Activated CD4-positive, alpha-beta T cell treated with anti-CD3 and anti-CD28 coated beads, Interleukin-2, amount 10 ng/mL, durations not matched to agents 24 days and 14 days (primary cell): ENCODE measurements around the gene TAOK2. TPM values are rescaled to one million over a fixed set of nuclear protein-coding genes. Genes with fewer than 3 reads are reported as not detected.
A peak's percentile ranks its signal among the peaks of the same experiment; 100 is the strongest.
"Not testable (repeated sequence)": the region's sequence is repeated elsewhere in the genome, so short reads cannot be mapped to it uniquely, and the experiment has no call there.

Experiments used
- DNase-seq: peaks from one replicate; pipeline ENCODE4 v3.0.0; 2022
- H3K27ac Mint-ChIP-seq: one replicate; pipeline ENCODE4 v1.8.0; 2022; ENCODE audit warnings: mild to moderate bottlenecking, mixed read lengths
- H3K27me3 Mint-ChIP-seq: one replicate; pipeline ENCODE4 v1.8.0; 2022; ENCODE audit warnings: mixed read lengths
- H3K36me3 Mint-ChIP-seq: one replicate; pipeline ENCODE4 v1.8.0; 2022; ENCODE audit warnings: low read depth, mild to moderate bottlenecking, mixed read lengths
- H3K4me1 Mint-ChIP-seq: one replicate; pipeline ENCODE4 v1.8.0; 2021; ENCODE audit warnings: mixed read lengths
- H3K4me3 Mint-ChIP-seq: one replicate; pipeline ENCODE4 v1.8.0; 2022; ENCODE audit warnings: mild to moderate bottlenecking, moderate library complexity, mixed read lengths
- H3K9me3 Mint-ChIP-seq: one replicate; pipeline ENCODE4 v1.8.0; 2021; ENCODE audit warnings: mixed read lengths
- intact Hi-C: fragments of 100-400 bp; cut with micrococcal nuclease; formaldehyde crosslinking; loops from one replicate; pipeline ENCODE4 v1.15.1; 2023
- total RNA-seq: library from RNA; stranded (reverse); gene quantifications from 2 replicates; pipeline ENCODE4 v1.2.3, GENCODE V29; 2022

TAOK2 gene
- total RNA-seq, 1 donor from 2014 or later, result 38.7 TPM

DNA sequence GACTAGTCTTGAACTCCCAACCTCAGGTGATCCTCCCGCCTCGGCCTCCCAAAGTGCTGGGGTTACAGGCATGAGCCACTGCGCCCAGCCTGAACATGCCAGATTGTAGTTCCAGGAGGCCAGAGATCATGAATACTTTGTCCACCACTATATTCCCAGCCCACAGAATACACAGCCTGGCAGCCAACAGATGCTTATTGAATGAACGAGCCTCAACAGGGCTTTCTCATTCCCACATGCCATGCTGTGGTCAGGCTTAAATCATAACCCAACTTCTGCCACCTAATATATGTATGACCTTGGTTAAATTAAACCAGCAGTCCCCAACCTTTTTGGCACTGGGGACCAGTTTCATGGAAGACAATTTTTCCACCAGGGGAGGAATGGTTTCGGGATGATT is 14.9 kb upstream of the TAOK2 start:
- H3K9me3 Mint-ChIP-seq, result no peaks in the 10 kb centered on the region
- DNase-seq, result no peak
- no peak overlapping the region for H3K27ac Mint-ChIP-seq
- intact Hi-C loops, result no loop called here
- H3K27me3 Mint-ChIP-seq, result peaks cover 5% of the 10 kb centered on the region
- H3K4me3 Mint-ChIP-seq, result no peak overlapping the region
- peaks cover 2% of the 10 kb centered on the region for H3K36me3 Mint-ChIP-seq
- peaks cover 14% of the 10 kb centered on the region for H3K4me1 Mint-ChIP-seq

- Mint-ChIP-seq H3K9me3 (no peaks in the 10 kb centered on the region), H3K4me1 (peaks cover 14% of the 10 kb centered on the region), H3K4me3 (no peak overlapping the region), H3K27me3 (peaks cover 3% of the 10 kb centered on the region), H3K27ac (no peak overlapping the region), H3K36me3 (peaks cover 2% of the 10 kb centered on the region)
- intact Hi-C loops, result no loop called here
- no peak for DNase-seq
Observed at GRCh38 chr16:29959293-29959692, 14.4 kb upstream of the TAOK2 start.

- intact Hi-C loops, H3K4me3 Mint-ChIP-seq, H3K9me3 Mint-ChIP-seq, H3K36me3 Mint-ChIP-seq, H3K27me3 Mint-ChIP-seq, DNase-seq, H3K27ac Mint-ChIP-seq: not testable (repeated sequence)
- H3K4me1 Mint-ChIP-seq, result peaks cover 14% of the 10 kb centered on the region
Observed at GRCh38 chr16:29959821-29960220, 13.8 kb upstream of the TAOK2 start.

- intact Hi-C loops, result loop anchor here (1.0 kb wide), 1 partner anchor 36 kb away; no protein-coding TSS in a partner anchor
- Mint-ChIP-seq H3K27ac (peak overlapping the region; percentile 83), H3K4me1 (peaks cover 15% of the 10 kb centered on the region), H3K9me3 (no peaks in the 10 kb centered on the region), H3K4me3 (peak overlapping the region; percentile 92), H3K27me3 (no peaks in the 10 kb centered on the region), H3K36me3 (peaks cover 9% of the 10 kb centered on the region)
- DNase-seq, result no peak
Observed at GRCh38 chr16:29961127-29961478, 12.6 kb upstream of the TAOK2 start.

DNA sequence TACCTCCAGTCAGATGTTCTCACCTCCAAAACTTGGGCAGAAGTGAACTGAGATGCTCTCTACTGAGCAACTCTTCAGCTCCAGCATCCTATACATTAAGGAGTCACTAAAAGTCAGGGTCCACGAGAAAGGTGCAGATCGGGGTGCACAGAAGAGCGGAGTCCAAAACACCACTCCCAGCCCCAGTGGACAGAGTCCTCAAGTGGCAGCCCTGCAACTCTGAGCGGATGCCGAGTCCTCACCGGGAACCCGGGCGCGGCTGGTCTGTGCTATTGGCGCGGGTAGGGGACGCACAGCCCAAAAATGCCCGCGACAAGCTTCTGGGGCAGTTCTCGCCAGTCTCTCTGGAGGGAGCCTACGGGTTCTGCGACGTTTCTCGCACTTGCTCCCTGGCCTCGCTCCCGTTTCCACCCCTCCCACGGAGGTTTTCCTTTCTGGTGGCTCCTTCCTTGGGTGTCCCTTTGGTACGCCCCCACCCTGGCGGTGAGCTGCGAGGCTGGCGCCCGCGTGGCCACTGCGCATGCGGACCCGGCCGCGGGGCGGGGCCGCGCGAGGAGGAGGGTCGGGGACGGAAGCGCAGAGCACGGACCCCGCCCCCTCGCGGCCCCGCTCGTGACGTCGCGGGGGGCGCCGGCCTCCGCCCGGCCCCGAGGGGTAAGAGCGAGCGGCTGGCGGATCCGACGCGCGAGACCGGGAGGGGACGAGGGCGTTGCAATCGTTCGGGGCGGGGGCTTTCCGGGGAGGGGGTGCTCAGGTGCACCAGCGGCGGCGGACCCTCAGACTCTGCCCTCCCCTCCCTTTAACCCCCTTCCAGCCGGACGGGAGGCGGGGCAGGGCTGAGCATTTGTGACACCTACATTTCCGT is 12.0 kb upstream of the TAOK2 start, which contains the start of gene TMEM219:
TMEM219 (plus strand) TSS at position 601 of the 865 bp plus-strand sequence. CDS start 1,065 bp downstream, outside the sequence.
- H3K9me3 Mint-ChIP-seq, result no peaks in the 10 kb centered on the region

GRCh38 chr16:29962344-29962994 is 11.2 kb upstream of the TAOK2 start:
- intact Hi-C loops, result loop anchor here (1.0 kb wide), 2 partner anchors 11 to 34 kb away; partner anchors contain the start of genes INO80E and TAOK2
- Mint-ChIP-seq H3K36me3 (peaks cover 10% of the 10 kb centered on the region), H3K27ac (peak overlapping the region; percentile 87), H3K4me3 (peak overlapping the region; percentile 92), H3K4me1 (peaks cover 15% of the 10 kb centered on the region), H3K27me3 (no peaks in the 10 kb centered on the region), H3K9me3 (no peaks in the 10 kb centered on the region)
- no peak for DNase-seq

More for the DNA sequence above, 12.0 kb upstream of the TAOK2 start, which contains the start of gene TMEM219:
- Mint-ChIP-seq H3K36me3 (peaks cover 10% of the 10 kb centered on the region), H3K27me3 (no peaks in the 10 kb centered on the region), H3K4me3 (peak within 1 kb of the TSS; percentile 92), H3K4me1 (peaks cover 15% of the 10 kb centered on the region), H3K27ac (peak within 1 kb of the TSS; percentile 87)
- DNase-seq, result peak; percentile 99
- intact Hi-C loops, result loop anchor here (1.0 kb wide), 3 partner anchors 12 to 36 kb away; partner anchors contain the start of genes INO80E and TAOK2

GRCh38 chr16:29963021-29963743 is 10.5 kb upstream of the TAOK2 start:
- Mint-ChIP-seq H3K27me3 (no peaks in the 10 kb centered on the region), H3K4me1 (peaks cover 15% of the 10 kb centered on the region), H3K27ac (peak overlapping the region; percentile 87), H3K36me3 (peaks cover 10% of the 10 kb centered on the region), H3K4me3 (peak overlapping the region; percentile 92), H3K9me3 (no peaks in the 10 kb centered on the region)
- peak; percentile 64 for DNase-seq
- intact Hi-C loops, result no loop called here

GRCh38 chr16:29968205-29968604 is 5.5 kb upstream of the TAOK2 start:
- DNase-seq, result no peak
- Mint-ChIP-seq H3K36me3 (peaks cover 29% of the 10 kb centered on the region), H3K4me3 (no peak overlapping the region), H3K9me3 (no peaks in the 10 kb centered on the region), H3K4me1 (peaks cover 3% of the 10 kb centered on the region), H3K27me3 (no peaks in the 10 kb centered on the region), H3K27ac (no peak overlapping the region)
- intact Hi-C loops, result no loop called here

DNA sequence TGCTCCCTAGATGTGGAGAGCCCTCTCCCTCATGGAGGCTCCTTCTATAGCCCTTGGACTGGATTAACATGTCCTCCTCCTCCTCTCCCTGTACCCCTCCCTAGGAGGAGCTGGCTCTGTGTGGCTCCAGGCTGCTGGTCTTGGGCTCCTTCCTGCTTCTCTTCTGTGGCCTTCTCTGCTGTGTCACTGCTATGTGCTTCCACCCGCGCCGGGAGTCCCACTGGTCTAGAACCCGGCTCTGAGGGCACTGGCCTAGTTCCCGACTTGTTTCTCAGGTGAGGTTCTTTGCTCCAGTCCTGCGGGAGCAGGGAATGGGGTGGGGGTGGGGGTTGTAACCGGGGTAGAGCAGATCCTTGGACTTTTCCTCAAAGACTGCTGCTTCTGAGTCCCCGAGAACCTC is 2.4 kb upstream of the TAOK2 start:
- H3K4me3 Mint-ChIP-seq, result no peak overlapping the region
- peaks cover 23% of the 10 kb centered on the region for H3K4me1 Mint-ChIP-seq
- intact Hi-C loops, result loop anchor here (10.0 kb wide), 1 partner anchor 107 kb away; the partner anchor contains the start of gene CDIPT
- no peak overlapping the region for H3K27ac Mint-ChIP-seq
- H3K27me3 Mint-ChIP-seq, result no peaks in the 10 kb centered on the region
- H3K36me3 Mint-ChIP-seq, result peaks cover 22% of the 10 kb centered on the region
- DNase-seq, result no peak
- no peaks in the 10 kb centered on the region for H3K9me3 Mint-ChIP-seq

GRCh38 chr16:29972500-29972899 is 1.2 kb upstream of the TAOK2 start:
- H3K27me3 Mint-ChIP-seq, result no peaks in the 10 kb centered on the region
- intact Hi-C loops, result loop anchor here (2.0 to 10.0 kb wide), 2 partner anchors 108 to 156 kb away; partner anchors contain the start of genes CDIPT and PAGR1
- peak; percentile 61 for DNase-seq
- H3K4me1 Mint-ChIP-seq, result peaks cover 30% of the 10 kb centered on the region
- peak overlapping the region; percentile 9 for H3K4me3 Mint-ChIP-seq
- H3K9me3 Mint-ChIP-seq, result no peaks in the 10 kb centered on the region
- peak overlapping the region; percentile 23 for H3K27ac Mint-ChIP-seq
- H3K36me3 Mint-ChIP-seq, result peaks cover 22% of the 10 kb centered on the region

DNA sequence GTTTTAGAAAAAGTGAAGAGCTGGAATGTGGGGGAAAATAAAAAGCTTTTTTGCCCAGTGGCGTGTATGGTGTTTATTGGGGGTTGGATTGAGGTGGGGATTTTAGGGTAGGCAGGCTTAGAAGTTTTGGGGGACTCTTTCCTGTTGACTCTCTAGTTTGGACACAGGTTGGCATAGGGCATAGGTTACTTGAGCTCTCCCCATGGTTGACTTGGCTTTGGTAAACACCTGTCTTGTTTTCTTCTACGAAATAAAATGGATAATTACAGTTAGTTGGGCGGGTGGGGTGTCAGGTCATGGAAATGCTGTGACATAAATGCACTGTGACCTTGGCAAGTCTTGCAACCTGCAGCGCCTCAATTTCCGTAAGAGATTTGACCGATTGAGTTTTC is 680 bp upstream of the TAOK2 start:
- Mint-ChIP-seq H3K36me3 (peaks cover 26% of the 10 kb centered on the region), H3K4me1 (peaks cover 30% of the 10 kb centered on the region), H3K27ac (peak overlapping the region; percentile 95), H3K27me3 (no peaks in the 10 kb centered on the region), H3K4me3 (peak overlapping the region; percentile 91), H3K9me3 (no peaks in the 10 kb centered on the region)
- intact Hi-C loops, result loop anchor here (1.0 to 10.0 kb wide), 5 partner anchors 11 to 156 kb away; partner anchors contain the start of genes CDIPT, INO80E, KCTD13 and PAGR1
- no peak for DNase-seq

GRCh38 chr16:29974291-29975133 is 844 bp downstream of the TAOK2 start:
- intact Hi-C loops, result loop anchor here (10.0 kb wide), 1 partner anchor 110 kb away; the partner anchor contains the start of gene CDIPT
- peak overlapping the region; percentile 80 for H3K27ac Mint-ChIP-seq
- DNase-seq, result peak; percentile 72
- peaks cover 28% of the 10 kb centered on the region for H3K36me3 Mint-ChIP-seq
- H3K9me3 Mint-ChIP-seq, result no peaks in the 10 kb centered on the region
- no peaks in the 10 kb centered on the region for H3K27me3 Mint-ChIP-seq
- peaks cover 30% of the 10 kb centered on the region for H3K4me1 Mint-ChIP-seq
- H3K4me3 Mint-ChIP-seq, result peak overlapping the region; percentile 91
